NCI-H187 treated with DMSO at 0.1 percent for 48 hours (cell line): ENCODE results near the gene HIVEP3.

Source experiments
- DNase-seq: peaks from one replicate; lab custom pipeline; 2025; lab: John Stamatoyannopoulos, UW

Gene HIVEP3

GRCh38 chr1:41631154-41631553, 287.6 kb downstream of the HIVEP3 start:
- DNase-seq = no peak

GRCh38 chr1:41629571-41629970, 289.2 kb downstream of the HIVEP3 start:
- no peak for DNase-seq

GRCh38 chr1:41629141-41629540, 289.6 kb downstream of the HIVEP3 start:
- DNase-seq = no peak

GRCh38 chr1:41627491-41628280, 291.0 kb downstream of the HIVEP3 start:
- no peak for DNase-seq

- no peak for DNase-seq
Measured at GRCh38 chr1:41626616-41627375, 291.9 kb downstream of the HIVEP3 start.

- no peak for DNase-seq
Measured at GRCh38 chr1:41626146-41626545, 292.6 kb downstream of the HIVEP3 start.

GRCh38 chr1:41623736-41624135, 295.0 kb downstream of the HIVEP3 start:
- no peak for DNase-seq

- DNase-seq = no peak
Measured at GRCh38 chr1:41622859-41623732, 295.6 kb downstream of the HIVEP3 start.

GRCh38 chr1:41622402-41622801, 296.3 kb downstream of the HIVEP3 start:
- DNase-seq = no peak

GRCh38 chr1:41621791-41622190, 296.9 kb downstream of the HIVEP3 start:
- DNase-seq = no peak

- DNase-seq = no peak
Measured at GRCh38 chr1:41621256-41621655, 297.5 kb downstream of the HIVEP3 start.

- DNase-seq = no peak
Measured at GRCh38 chr1:41620365-41621169, 298.2 kb downstream of the HIVEP3 start.

GRCh38 chr1:41619511-41620364, 299.0 kb downstream of the HIVEP3 start:
- no peak for DNase-seq

GRCh38 chr1:41618871-41619270, 299.9 kb downstream of the HIVEP3 start:
- DNase-seq = no peak

- DNase-seq = no peak
Measured at GRCh38 chr1:41618066-41618825, 300.5 kb downstream of the HIVEP3 start.

GRCh38 chr1:41617336-41617735, 301.4 kb downstream of the HIVEP3 start:
- no peak for DNase-seq

- DNase-seq = no peak
Measured at GRCh38 chr1:41616563-41616962, 302.2 kb downstream of the HIVEP3 start.

GRCh38 chr1:41615981-41616380, 302.7 kb downstream of the HIVEP3 start:
- DNase-seq = no peak

- DNase-seq = no peak
Measured at GRCh38 chr1:41615316-41615715, 303.4 kb downstream of the HIVEP3 start.

- no peak for DNase-seq
Measured at GRCh38 chr1:41614818-41615217, 303.9 kb downstream of the HIVEP3 start.
